CD14-positive monocyte (primary cell): ENCODE data around the gene ABCG1. TPM values are rescaled to one million over a fixed set of nuclear protein-coding genes. Genes with fewer than 3 reads are reported as not detected.

ENCODE experiments used
- DNase-seq, 3 donors: peaks; one replicate each; pipeline ENCODE4 v3.0.0-alpha.2; 2011 to 2022
- H2AFZ ChIP-seq: 2 replicates; pipeline ENCODE4 v1.6.0; 2012; ENCODE audit warnings: mild to moderate bottlenecking, low read depth, low read length, inconsistent platforms; ENCODE audit not compliant: insufficient read depth, poor library complexity, severe bottlenecking
- H3K27ac ChIP-seq, 2 donors: 1 replicate in 1 of 2; 2 replicates in 1 of 2; pipeline ENCODE4 v1.5.1; 2012 to 2013; ENCODE audit warnings: low read length in 2 of 2, control low read depth in 1 of 2, inconsistent platforms in 1 of 2, low read depth in 1 of 2, mild to moderate bottlenecking in 1 of 2
- H3K27me3 ChIP-seq, 2 donors: one replicate each; pipeline versions ENCODE4 v1.6.0 to v1.6.1; 2011 to 2013; ENCODE audit warnings: low read length in 2 of 2; ENCODE audit not compliant: control insufficient read depth in 2 of 2, insufficient read depth in 2 of 2
- H3K36me3 ChIP-seq, 2 donors: replicated peaks in 1 of 2; 1 replicate in 1 of 2; 2 replicates in 1 of 2; pipeline versions ENCODE4 v1.5.1 to v1.6.1; 2012 to 2013; ENCODE audit warnings: low read length in 2 of 2, control low read depth in 1 of 2, inconsistent platforms in 1 of 2, mild to moderate bottlenecking in 1 of 2; ENCODE audit not compliant: insufficient read depth in 2 of 2, control insufficient read depth in 1 of 2
- H3K4me1 ChIP-seq, 2 donors: 1 replicate in 1 of 2; 2 replicates in 1 of 2; pipeline versions ENCODE4 v1.5.1 to v1.6.1; 2012 to 2013; ENCODE audit warnings: low read length in 2 of 2, control low read depth in 1 of 2, inconsistent platforms in 1 of 2, mild to moderate bottlenecking in 1 of 2, moderate library complexity in 1 of 2; ENCODE audit not compliant: insufficient read depth in 2 of 2, control insufficient read depth in 1 of 2
- H3K4me2 ChIP-seq: replicated peaks from 2 replicates; pipeline ENCODE3; 2012; ENCODE audit warnings: low read length, moderate library complexity, mild to moderate bottlenecking; ENCODE audit not compliant: poor library complexity, severe bottlenecking; ENCODE audit errors: extremely low read depth
- H3K4me3 ChIP-seq, 3 experiments: fragments of 200-600 bp in 1 of 3; sonication (generic) in 1 of 3; replicated peaks in 1 of 3; 1 replicate in 2 of 3; 2 replicates in 1 of 3; pipeline ENCODE4 v1.5.1; 2011 to 2013; ENCODE audit warnings: low read length in 3 of 3, mild to moderate bottlenecking in 3 of 3, control low read depth in 2 of 3, low read depth in 2 of 3, inconsistent platforms in 1 of 3, moderate library complexity in 1 of 3
- H3K79me2 ChIP-seq: 2 replicates; pipeline ENCODE4 v1.6.0; 2012; ENCODE audit warnings: mild to moderate bottlenecking, control low read depth, inconsistent platforms, low read length, moderate library complexity; ENCODE audit not compliant: insufficient read depth
- H3K9ac ChIP-seq: 2 replicates; pipeline ENCODE4 v1.6.0; 2017; ENCODE audit warnings: low read length, mild to moderate bottlenecking; ENCODE audit not compliant: insufficient read depth, poor library complexity, severe bottlenecking
- H3K9me3 ChIP-seq, 2 donors: replicated peaks in 1 of 2; 1 replicate in 1 of 2; 2 replicates in 1 of 2; pipeline versions ENCODE4 v1.5.1 to v1.6.1; 2012 to 2013; ENCODE audit warnings: low read length in 2 of 2, control low read depth in 1 of 2; ENCODE audit not compliant: control insufficient read depth in 1 of 2, insufficient read depth in 1 of 2
- H4K20me1 ChIP-seq: 2 replicates; pipeline ENCODE4 v1.6.0; 2012; ENCODE audit warnings: mild to moderate bottlenecking, low read length, control low read depth, moderate library complexity; ENCODE audit not compliant: insufficient read depth
- H3K27ac Mint-ChIP-seq, 7 donors: one replicate each; pipeline ENCODE4 v1.8.0; 2020; ENCODE audit warnings: mild to moderate bottlenecking in 7 of 7, mixed read lengths in 7 of 7, moderate library complexity in 6 of 7, inconsistent platforms in 2 of 7
- H3K27me3 Mint-ChIP-seq, 3 donors: one replicate each; pipeline ENCODE4 v1.8.0; 2021 to 2022; ENCODE audit warnings: low read depth in 3 of 3, mild to moderate bottlenecking in 3 of 3, mixed read lengths in 3 of 3, moderate library complexity in 3 of 3, inconsistent platforms in 1 of 3
- H3K36me3 Mint-ChIP-seq, 2 donors: one replicate each; pipeline ENCODE4 v1.8.0; 2020; ENCODE audit warnings: mixed read lengths in 2 of 2, inconsistent platforms in 1 of 2, mild to moderate bottlenecking in 1 of 2
- H3K4me1 Mint-ChIP-seq: one replicate; pipeline ENCODE4 v1.8.0; 2020; ENCODE audit warnings: mild to moderate bottlenecking, mixed read lengths
- H3K4me3 Mint-ChIP-seq, 2 donors: one replicate each; pipeline ENCODE4 v1.8.0; 2020; ENCODE audit warnings: mild to moderate bottlenecking in 2 of 2, mixed read lengths in 2 of 2, moderate library complexity in 1 of 2
- H3K9me3 Mint-ChIP-seq, 7 donors: one replicate each; pipeline ENCODE4 v1.8.0; 2020 to 2022; ENCODE audit warnings: mixed read lengths in 7 of 7, mild to moderate bottlenecking in 6 of 7, moderate library complexity in 6 of 7, inconsistent platforms in 2 of 7
- WGBS: methylation state at CpG from one replicate; pipeline ENCODE4 v1.1.5; 2013; ENCODE audit warnings: missing lambda C conversion rate; ENCODE audit not compliant: insufficient coverage; 5-methylcytosine and 5-hydroxymethylcytosine counted together
- intact Hi-C, 2 donors: fragments of 100-400 bp; cut with micrococcal nuclease; formaldehyde crosslinking; loops; one replicate each; pipeline versions ENCODE4 v1.15.0 to v1.15.1; 2023
- polyA plus RNA-seq, 3 donors: library from polyadenylated mRNA; depleted of rRNA in 1 of 3; unstranded in 2 of 3; stranded (reverse) in 1 of 3; fragments of 300-500 nt in 2 of 3; fragments of >200 nt in 1 of 3; fragmentation: Illumina TruSeq in 2 of 3; gene quantifications; 1 replicate in 2 of 3; 2 replicates in 1 of 3; pipeline ENCODE4 v1.2.3, GENCODE V29; 2012 to 2021
- TF ChIP-seq, protein P1 (sequence below): fragments of 200-600 bp; IDR thresholded peaks from one replicate; pipeline ENCODE4 v1.8.0; 2022; ENCODE audit warnings: antibody characterized with exemption, mild to moderate bottlenecking

The ABCG1 gene
- polyA plus RNA-seq, 3 donors, result 3.0 to 5.2 (median 3.5) TPM

DNA sequence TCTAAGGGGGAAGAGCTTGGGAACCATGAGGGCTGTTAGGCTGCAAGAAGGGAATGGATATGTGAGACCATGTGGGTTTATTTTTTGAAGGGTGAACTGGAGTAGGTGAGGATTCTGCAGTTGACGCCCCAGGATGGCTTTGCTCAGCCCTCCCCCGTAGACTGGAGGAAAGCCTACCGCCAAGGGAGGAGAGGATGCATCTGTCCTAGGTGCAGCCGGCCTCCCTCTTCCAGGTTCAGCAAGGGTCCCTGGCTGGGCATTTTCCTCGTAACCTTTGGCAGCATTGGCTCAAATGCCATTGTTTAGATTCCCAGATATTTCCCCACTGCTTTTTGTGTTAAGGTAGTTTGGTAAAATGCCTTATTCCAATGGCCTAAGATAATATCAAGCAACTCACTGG lies 79.7 kb downstream of the ABCG1 start:
- H3K9me3 ChIP-seq, result no peaks in the 10 kb centered on the region
- no peak overlapping the region for H3K4me2 ChIP-seq
- no peaks in the 10 kb centered on the region for H3K79me2 ChIP-seq
- no peak overlapping the region for H3K4me3 Mint-ChIP-seq
- no peaks in the 10 kb centered on the region for H3K36me3 ChIP-seq
- no peak overlapping the region for H3K27ac ChIP-seq
- intact Hi-C loops, result no loop called here
- DNase-seq, result no peak
- WGBS, result 97% methylated on average over 3 of the region's 5 CpGs
- no peaks in the 10 kb centered on the region for H3K27me3 ChIP-seq
- peaks cover 16 to 21% of the 10 kb centered on the region in 2 donors for H3K4me1 ChIP-seq
- no peak overlapping the region for H3K9ac ChIP-seq
- no peak overlapping the region for H3K4me3 ChIP-seq
- peaks cover 18% of the 10 kb centered on the region for H3K4me1 Mint-ChIP-seq
- H3K36me3 Mint-ChIP-seq, result peaks cover 2 to 19% of the 10 kb centered on the region in 2 donors
- TF ChIP-seq, protein P1, sequence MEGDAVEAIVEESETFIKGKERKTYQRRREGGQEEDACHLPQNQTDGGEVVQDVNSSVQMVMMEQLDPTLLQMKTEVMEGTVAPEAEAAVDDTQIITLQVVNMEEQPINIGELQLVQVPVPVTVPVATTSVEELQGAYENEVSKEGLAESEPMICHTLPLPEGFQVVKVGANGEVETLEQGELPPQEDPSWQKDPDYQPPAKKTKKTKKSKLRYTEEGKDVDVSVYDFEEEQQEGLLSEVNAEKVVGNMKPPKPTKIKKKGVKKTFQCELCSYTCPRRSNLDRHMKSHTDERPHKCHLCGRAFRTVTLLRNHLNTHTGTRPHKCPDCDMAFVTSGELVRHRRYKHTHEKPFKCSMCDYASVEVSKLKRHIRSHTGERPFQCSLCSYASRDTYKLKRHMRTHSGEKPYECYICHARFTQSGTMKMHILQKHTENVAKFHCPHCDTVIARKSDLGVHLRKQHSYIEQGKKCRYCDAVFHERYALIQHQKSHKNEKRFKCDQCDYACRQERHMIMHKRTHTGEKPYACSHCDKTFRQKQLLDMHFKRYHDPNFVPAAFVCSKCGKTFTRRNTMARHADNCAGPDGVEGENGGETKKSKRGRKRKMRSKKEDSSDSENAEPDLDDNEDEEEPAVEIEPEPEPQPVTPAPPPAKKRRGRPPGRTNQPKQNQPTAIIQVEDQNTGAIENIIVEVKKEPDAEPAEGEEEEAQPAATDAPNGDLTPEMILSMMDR, result no peak
- H4K20me1 ChIP-seq, result no peaks in the 10 kb centered on the region
- no peak overlapping the region for H2AFZ ChIP-seq
- peaks cover 1 to 7% (median 2%) of the 10 kb centered on the region in 3 donors for H3K27me3 Mint-ChIP-seq
- peaks cover 0 to 1% (median 0%) of the 10 kb centered on the region in 7 donors for H3K9me3 Mint-ChIP-seq
- H3K27ac Mint-ChIP-seq, result no peak overlapping the region

DNA sequence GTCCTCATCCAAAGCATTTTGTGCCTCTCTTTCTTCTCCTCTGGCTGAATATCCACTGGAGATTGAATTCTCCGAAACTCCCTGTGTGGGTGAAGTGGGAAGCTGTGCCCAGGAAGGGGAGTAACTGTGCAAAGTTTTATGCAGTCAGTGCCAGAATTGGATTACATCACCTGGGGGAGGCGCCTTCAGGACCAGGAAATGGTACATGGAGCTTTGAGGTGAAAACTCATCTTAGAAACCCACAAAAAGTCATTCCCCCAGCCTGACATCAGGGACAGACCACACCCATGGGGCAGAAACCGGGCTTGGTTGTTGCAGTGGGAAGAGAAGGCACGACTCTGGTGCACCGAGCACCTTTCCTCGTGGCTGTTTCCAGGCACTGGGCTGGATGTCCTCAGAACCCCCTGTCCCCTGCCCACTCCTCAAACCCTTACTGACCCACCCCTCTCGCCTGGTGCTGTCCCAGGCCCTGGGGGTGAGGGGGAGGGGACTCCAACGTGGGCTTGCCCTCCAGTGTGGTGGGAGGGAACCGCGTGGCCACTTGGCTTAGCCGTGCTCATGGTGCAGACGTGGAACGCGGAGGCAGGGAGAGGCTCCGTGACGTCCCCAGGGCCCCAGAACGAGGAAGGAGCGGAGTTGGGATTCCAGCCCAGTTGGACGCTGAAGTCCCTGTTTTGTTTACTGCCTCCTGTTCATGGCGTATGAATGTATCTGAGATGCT lies 80.5 kb downstream of the ABCG1 start:
- Histone ChIP-seq H3K9ac (peak overlapping the region; percentile 43), H3K4me3 (no peak overlapping the region), H3K4me1 (peaks cover 16 to 21% of the 10 kb centered on the region in 2 donors), H3K79me2 (no peaks in the 10 kb centered on the region), H3K27ac (no peak overlapping the region), H4K20me1 (no peaks in the 10 kb centered on the region), H2AFZ (no peak overlapping the region), H3K9me3 (no peaks in the 10 kb centered on the region), H3K36me3 (no peaks in the 10 kb centered on the region), H3K27me3 (no peaks in the 10 kb centered on the region), H3K4me2 (no peak overlapping the region)
- Mint-ChIP-seq H3K4me3 (no peak overlapping the region), H3K9me3 (peaks cover 0 to 1% (median 0%) of the 10 kb centered on the region in 7 donors), H3K27ac (peak overlapping the region in 1 of 7 donors; percentile 57), H3K36me3 (peaks cover 2 to 19% of the 10 kb centered on the region in 2 donors), H3K27me3 (peaks cover 2 to 7% (median 3%) of the 10 kb centered on the region in 3 donors), H3K4me1 (peaks cover 18% of the 10 kb centered on the region)
- WGBS, result 88% methylated on average over 12 of the region's 20 CpGs
- DNase-seq, result no peak
- TF ChIP-seq, protein P1, result no peak
- intact Hi-C loops, result loop anchor here in 1 of 2 donors (10.0 kb wide), 1 partner anchor 225 kb away; no protein-coding TSS in a partner anchor
